WI38 (cell line): ENCODE data around the gene TNP2.
A peak's percentile ranks its signal among the peaks of the same experiment; 100 is the strongest.
"Not testable (repeated sequence)": the region's sequence is repeated elsewhere in the genome, so short reads cannot be mapped to it uniquely, and the experiment has no call there.

Experiments
- H3K4me3 ChIP-seq: 2 replicates; pipeline ENCODE4 v1.5.1; 2011; ENCODE audit warnings: low read depth, mild to moderate bottlenecking, control low read depth, low read length
- CTCF ChIP-seq: IDR thresholded peaks from 2 replicates; pipeline ENCODE4 v1.5.1; 2012; ENCODE audit warnings: low read depth, mild to moderate bottlenecking, control low read depth, low read length

The TNP2 gene

GRCh38 chr16:11225677-11226549, 43.2 kb downstream of the TNP2 start:
- TF ChIP-seq CTCF, result no peak
- no peak overlapping the region for H3K4me3 ChIP-seq

GRCh38 chr16:11224894-11225676, 44.0 kb downstream of the TNP2 start:
- TF ChIP-seq CTCF, result no peak
- H3K4me3 ChIP-seq, result no peak overlapping the region

- no peak for TF ChIP-seq CTCF
- no peak overlapping the region for H3K4me3 ChIP-seq
Observed at GRCh38 chr16:11224096-11224893, 44.8 kb downstream of the TNP2 start.

- not testable (repeated sequence) for H3K4me3 ChIP-seq
Observed at GRCh38 chr16:11220507-11220906, 48.6 kb downstream of the TNP2 start.

- H3K4me3 ChIP-seq, result no peak overlapping the region
- TF ChIP-seq CTCF, result no peak
Observed at GRCh38 chr16:11219178-11219577, 49.9 kb downstream of the TNP2 start.

- peak; percentile 65 for TF ChIP-seq CTCF
- H3K4me3 ChIP-seq, result no peak overlapping the region
Observed at GRCh38 chr16:11218604-11218962, 50.5 kb downstream of the TNP2 start.
